Peyer's patch (tissue), 4 donors: ENCODE data around the gene LGALS7. TPM values are rescaled to one million over a fixed set of nuclear protein-coding genes. Genes with fewer than 3 reads are reported as not detected.
"Not testable (repeated sequence)": the region's sequence is repeated elsewhere in the genome, so short reads cannot be mapped to it uniquely, and the experiment has no call there.

Source experiments
- DNase-seq, 3 donors: peaks; one replicate each; pipeline ENCODE4 v3.0.0-alpha.2; 2017 to 2019
- H3K27ac ChIP-seq, 4 donors: fragments of 200-600 bp; sonication (generic); one replicate each; pipeline ENCODE4 v1.5.1; 2016 to 2019
- H3K27me3 ChIP-seq, 2 donors: fragments of 200-600 bp; sonication (generic); one replicate each; pipeline ENCODE4 v1.5.1; 2019
- H3K36me3 ChIP-seq, 3 donors: fragments of 200-600 bp; sonication (generic); one replicate each; pipeline ENCODE4 v1.5.1; 2016 to 2019
- H3K4me1 ChIP-seq, 4 donors: fragments of 200-600 bp; sonication (generic); one replicate each; pipeline ENCODE4 v1.5.1; 2016 to 2019
- H3K4me3 ChIP-seq, 4 donors: fragments of 200-600 bp; sonication (generic); 1 replicate in 3 of 4; 2 replicates in 1 of 4; pipeline ENCODE4 v1.5.1; 2016 to 2019; ENCODE audit warnings: mild to moderate bottlenecking in 1 of 4
- H3K9me3 ChIP-seq, 4 donors: fragments of 200-600 bp; sonication (generic); one replicate each; pipeline ENCODE4 v1.5.1; 2016 to 2019; ENCODE audit warnings: mild to moderate bottlenecking in 1 of 4
- CTCF ChIP-seq, 6 experiments: fragments of 450-650 bp in 4 of 6; fragments of 200-600 bp in 2 of 6; sonication (generic) in 1 of 6; IDR thresholded peaks; one replicate each; pipeline ENCODE4 v1.5.1; 2017 to 2019; ENCODE audit warnings: antibody characterized with exemption in 6 of 6, mild to moderate bottlenecking in 3 of 6, moderate library complexity in 1 of 6
- POLR2A ChIP-seq, 2 donors: fragments of 450-650 bp; IDR thresholded peaks; one replicate each; pipeline ENCODE4 v1.5.1; 2017; ENCODE audit warnings: antibody characterized with exemption in 2 of 2, mild to moderate bottlenecking in 2 of 2, moderate library complexity in 2 of 2
- total RNA-seq, 4 donors: library from RNA; depleted of rRNA; stranded (reverse); fragments of >200 nt; gene quantifications; one replicate each; pipeline ENCODE4 v1.1.0, GENCODE V29; 2016

Gene LGALS7
- total RNA-seq, 4 donors from 2014 or later = not detected

- no peak for TF ChIP-seq CTCF (IDR thresholded peaks at IDR 0.05)
- no peaks in the 10 kb centered on the region for H3K4me1 ChIP-seq
- H3K36me3 ChIP-seq = no peaks in the 10 kb centered on the region
- no peak overlapping the region for H3K4me3 ChIP-seq
- H3K27me3 ChIP-seq = no peaks in the 10 kb centered on the region
- H3K27ac ChIP-seq = no peak overlapping the region
- DNase-seq = no peak
- H3K9me3 ChIP-seq = no peaks in the 10 kb centered on the region
Observed at GRCh38 chr19:38778733-38779132, 5.4 kb upstream of the LGALS7 start.

GRCh38 chr19:38774181-38774950 is 1.0 kb upstream of the LGALS7 start:
- no peak overlapping the region for H3K4me3 ChIP-seq
- no peaks in the 10 kb centered on the region for H3K9me3 ChIP-seq
- H3K36me3 ChIP-seq = no peaks in the 10 kb centered on the region
- no peak for DNase-seq
- H3K27ac ChIP-seq = no peak overlapping the region
- no peak for TF ChIP-seq CTCF (IDR thresholded peaks at IDR 0.05)
- TF ChIP-seq POLR2A (IDR thresholded peaks at IDR 0.05) = no peak
- H3K27me3 ChIP-seq = no peaks in the 10 kb centered on the region
- peaks cover 0 to 7% (median 3%) of the 10 kb centered on the region in 4 donors for H3K4me1 ChIP-seq

- H3K36me3 ChIP-seq, H3K9me3 ChIP-seq, H3K27me3 ChIP-seq, H3K27ac ChIP-seq, H3K4me1 ChIP-seq, H3K4me3 ChIP-seq, DNase-seq: not testable (repeated sequence)
Observed at GRCh38 chr19:38771569-38771968, 1.7 kb downstream of the LGALS7 start.

- not testable (repeated sequence) for H3K27ac ChIP-seq, H3K4me3 ChIP-seq, H3K4me1 ChIP-seq, H3K27me3 ChIP-seq, H3K36me3 ChIP-seq, DNase-seq, H3K9me3 ChIP-seq
Observed at GRCh38 chr19:38770949-38771275, 2.4 kb downstream of the LGALS7 start.

- not testable (repeated sequence) for H3K27me3 ChIP-seq, H3K4me1 ChIP-seq, H3K36me3 ChIP-seq, DNase-seq, H3K9me3 ChIP-seq
- Histone ChIP-seq H3K4me3 (peak overlapping the region; percentile 20 to 50 (median 40)), H3K27ac (peak overlapping the region; percentile 53 to 74 (median 68))
Observed at GRCh38 chr19:38770228-38770948, 2.9 kb downstream of the LGALS7 start.

- Histone ChIP-seq H3K36me3 (no peaks in the 10 kb centered on the region), H3K9me3 (no peaks in the 10 kb centered on the region), H3K27me3 (no peaks in the 10 kb centered on the region), H3K4me3 (peak overlapping the region; percentile 20 to 50 (median 40)), H3K4me1 (peaks cover 0 to 7% (median 3%) of the 10 kb centered on the region in 4 donors), H3K27ac (peak overlapping the region; percentile 53 to 74 (median 68))
- TF ChIP-seq POLR2A (IDR thresholded peaks at IDR 0.05) (no peak), CTCF (IDR thresholded peaks at IDR 0.05) (peak; percentile 77 to 98 (median 95))
- DNase-seq = peak; percentile 95 to 98 (median 95)
Observed at GRCh38 chr19:38769635-38770211, 3.6 kb downstream of the LGALS7 start.
